CD4-positive, CD25-positive, alpha-beta regulatory T cell (primary cell): ENCODE data around the gene ZFP3. TPM values are rescaled to one million over a fixed set of nuclear protein-coding genes. Genes with fewer than 3 reads are reported as not detected.
A peak's percentile ranks its signal among the peaks of the same experiment; 100 is the strongest.
"Not testable (repeated sequence)": the region's sequence is repeated elsewhere in the genome, so short reads cannot be mapped to it uniquely, and the experiment has no call there.

ENCODE experiments used
- ATAC-seq, 2 donors: fragments of 150-1000 bp; cut with Tn5 transposase; one replicate each; pipeline ENCODE4 v1.10.0; 2021; ENCODE audit warnings: low read depth in 2 of 2, moderate number of reproducible peaks in 2 of 2, moderate library complexity in 1 of 2
- DNase-seq, 3 donors: peaks; one replicate each; pipeline versions ENCODE4 v3.0.0 to v3.0.0-alpha.2; 2012 to 2022; ENCODE audit warnings: mixed read lengths in 1 of 3
- H3K27ac ChIP-seq: one replicate; pipeline ENCODE4 v1.7.0; 2013; ENCODE audit warnings: mild to moderate bottlenecking, low read length; ENCODE audit not compliant: insufficient read depth, poor library complexity, severe bottlenecking
- H3K27me3 ChIP-seq: one replicate; pipeline ENCODE4 v1.7.0; 2013; ENCODE audit warnings: low read length; ENCODE audit not compliant: control insufficient read depth, insufficient read depth
- H3K36me3 ChIP-seq: one replicate; pipeline ENCODE4 v1.7.0; 2013; ENCODE audit warnings: mild to moderate bottlenecking, low read length, moderate library complexity; ENCODE audit not compliant: control insufficient read depth, insufficient read depth
- H3K4me1 ChIP-seq: 2 replicates; pipeline ENCODE4 v1.7.0; 2013; ENCODE audit warnings: mild to moderate bottlenecking, low read length; ENCODE audit not compliant: insufficient read depth, control insufficient read depth, poor library complexity, severe bottlenecking
- H3K4me3 ChIP-seq: one replicate; pipeline ENCODE4 v1.7.0; 2013; ENCODE audit warnings: low read depth, mild to moderate bottlenecking, low read length, moderate library complexity
- H3K9me3 ChIP-seq, 2 experiments: 1 replicate in 1 of 2; 2 replicates in 1 of 2; pipeline ENCODE4 v1.7.0; 2013; ENCODE audit warnings: low read length in 2 of 2, mild to moderate bottlenecking in 1 of 2, moderate library complexity in 1 of 2; ENCODE audit not compliant: control insufficient read depth in 2 of 2
- H3K27ac Mint-ChIP-seq, 3 donors: one replicate each; pipeline ENCODE4 v1.8.0; 2020 to 2022; ENCODE audit warnings: mild to moderate bottlenecking in 3 of 3, mixed read lengths in 3 of 3, moderate library complexity in 2 of 3
- H3K27me3 Mint-ChIP-seq: one replicate; pipeline ENCODE4 v1.8.0; 2022; ENCODE audit warnings: mild to moderate bottlenecking, mixed read lengths
- H3K36me3 Mint-ChIP-seq: one replicate; pipeline ENCODE4 v1.8.0; 2020; ENCODE audit warnings: mixed read lengths
- H3K4me1 Mint-ChIP-seq, 4 donors: one replicate each; pipeline ENCODE4 v1.8.0; 2020 to 2022; ENCODE audit warnings: mixed read lengths in 4 of 4, mild to moderate bottlenecking in 1 of 4
- H3K4me3 Mint-ChIP-seq, 4 donors: one replicate each; pipeline ENCODE4 v1.8.0; 2020 to 2022; ENCODE audit warnings: mild to moderate bottlenecking in 4 of 4, mixed read lengths in 4 of 4, moderate library complexity in 3 of 4
- H3K9me3 Mint-ChIP-seq, 7 donors: one replicate each; pipeline ENCODE4 v1.8.0; 2020 to 2022; ENCODE audit warnings: mixed read lengths in 7 of 7, mild to moderate bottlenecking in 3 of 7, moderate library complexity in 2 of 7
- polyA plus RNA-seq, 4 donors: library from polyadenylated mRNA; unstranded; fragments of 300-500 nt; fragmentation: Illumina TruSeq; gene quantifications; one replicate each; pipeline ENCODE4 v1.2.3, GENCODE V29; 2021
- total RNA-seq: library from RNA; stranded (reverse); gene quantifications from one replicate; pipeline ENCODE4 v1.2.3, GENCODE V29; 2022

ZFP3 gene
- total and polyA plus RNA-seq, 5 donors from 2014 or later, result 0.32 to 2.5 (median 1.8) TPM

DNA sequence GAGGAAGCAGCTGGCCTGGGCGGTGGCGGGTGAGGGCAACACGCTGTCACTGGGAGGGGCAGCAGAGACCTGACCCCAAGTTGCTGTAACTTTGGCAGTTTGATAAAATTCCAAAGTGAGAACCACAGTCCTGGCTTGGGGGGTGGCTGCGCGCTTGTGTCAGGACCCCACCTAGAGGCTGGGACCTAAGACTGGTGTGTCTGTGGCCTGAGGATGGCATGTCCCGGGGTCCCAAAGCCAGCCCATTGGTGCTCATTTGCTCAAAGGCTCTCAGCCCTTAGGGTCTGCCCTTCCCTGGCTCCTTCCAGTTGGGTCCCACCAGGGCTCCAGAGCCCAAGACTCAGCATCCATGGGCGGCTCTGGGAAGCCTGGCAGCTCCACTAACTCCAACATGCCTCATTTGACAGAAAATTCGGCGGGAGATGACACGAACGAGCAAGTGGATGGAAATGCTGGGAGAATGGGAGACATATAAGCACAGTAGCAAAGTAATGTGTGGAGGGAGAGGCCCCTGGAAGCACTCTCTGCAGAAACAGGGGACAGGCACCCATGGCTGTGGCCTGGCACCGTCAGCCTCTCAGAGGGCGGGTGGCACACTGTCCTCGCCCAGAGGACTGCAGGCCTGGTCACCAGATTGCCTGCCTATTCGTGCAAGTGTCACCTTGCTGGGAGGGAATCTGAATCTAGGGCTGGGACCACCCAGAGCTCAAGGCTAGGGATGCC is 54.4 kb downstream of the ZFP3 start:
- not testable (repeated sequence) for H3K4me3 Mint-ChIP-seq, H3K36me3 ChIP-seq, H3K27me3 ChIP-seq, H3K9me3 ChIP-seq, H3K4me3 ChIP-seq, H3K36me3 Mint-ChIP-seq, H3K4me1 ChIP-seq, H3K27me3 Mint-ChIP-seq, H3K9me3 Mint-ChIP-seq, H3K27ac ChIP-seq, ATAC-seq, DNase-seq, H3K4me1 Mint-ChIP-seq
- H3K27ac Mint-ChIP-seq, result peak overlapping the region in 1 of 3 donors; percentile 63

DNA sequence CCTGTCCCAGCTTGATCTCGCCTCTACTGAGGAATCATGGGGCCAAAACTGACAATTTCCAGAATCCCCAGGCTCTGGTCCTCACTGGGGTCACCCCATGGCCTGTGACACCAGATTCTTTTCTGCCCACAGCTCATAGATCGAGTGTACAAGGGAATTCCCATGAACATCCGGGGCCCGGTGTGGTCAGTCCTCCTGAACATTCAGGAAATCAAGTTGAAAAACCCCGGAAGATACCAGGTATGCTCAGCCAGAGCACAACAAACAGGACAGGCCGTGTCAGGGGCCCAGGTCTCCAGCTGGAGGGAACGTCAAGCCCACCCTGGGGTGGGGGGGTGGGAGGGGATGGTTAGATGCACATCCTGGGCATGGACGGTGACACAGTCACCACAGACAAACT is 55.0 kb downstream of the ZFP3 start:
- DNase-seq, result no peak
- H3K9me3 ChIP-seq, result no peaks in the 10 kb centered on the region
- no peaks in the 10 kb centered on the region for H3K27me3 ChIP-seq
- peaks cover 4% of the 10 kb centered on the region for H3K27me3 Mint-ChIP-seq
- no peaks in the 10 kb centered on the region for H3K9me3 Mint-ChIP-seq
- H3K4me3 ChIP-seq, result no peak overlapping the region
- no peaks in the 10 kb centered on the region for H3K36me3 ChIP-seq
- no peaks in the 10 kb centered on the region for H3K4me1 Mint-ChIP-seq
- no peak for ATAC-seq
- H3K27ac Mint-ChIP-seq, result no peak overlapping the region
- H3K4me3 Mint-ChIP-seq, result no peak overlapping the region
- no peak overlapping the region for H3K27ac ChIP-seq
- H3K4me1 ChIP-seq, result no peaks in the 10 kb centered on the region
- H3K36me3 Mint-ChIP-seq, result no peaks in the 10 kb centered on the region

DNA sequence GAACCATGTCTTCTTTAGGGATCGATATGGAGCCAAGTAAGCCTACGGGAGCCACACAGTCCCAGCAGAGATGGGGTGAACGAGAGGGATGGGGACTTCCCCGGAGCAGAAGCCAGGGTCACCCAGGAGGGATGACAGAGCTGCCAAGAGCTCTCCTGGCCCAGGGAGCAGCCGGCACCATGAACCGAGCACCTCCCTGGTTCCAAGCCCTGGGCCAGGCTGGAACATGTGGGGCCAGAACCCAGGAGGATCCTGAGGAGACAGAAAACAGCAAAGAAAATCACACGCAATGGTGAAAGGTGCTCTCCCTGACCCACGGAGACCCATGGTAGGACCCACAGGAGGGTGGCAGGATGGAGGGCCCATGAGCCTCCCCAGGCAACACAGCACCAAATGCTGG is 55.7 kb downstream of the ZFP3 start:
- not testable (repeated sequence) for DNase-seq, ATAC-seq, H3K27me3 Mint-ChIP-seq, H3K4me3 ChIP-seq, H3K27ac ChIP-seq, H3K27ac Mint-ChIP-seq, H3K4me3 Mint-ChIP-seq, H3K36me3 ChIP-seq, H3K9me3 ChIP-seq, H3K27me3 ChIP-seq, H3K9me3 Mint-ChIP-seq, H3K4me1 ChIP-seq, H3K36me3 Mint-ChIP-seq, H3K4me1 Mint-ChIP-seq

DNA sequence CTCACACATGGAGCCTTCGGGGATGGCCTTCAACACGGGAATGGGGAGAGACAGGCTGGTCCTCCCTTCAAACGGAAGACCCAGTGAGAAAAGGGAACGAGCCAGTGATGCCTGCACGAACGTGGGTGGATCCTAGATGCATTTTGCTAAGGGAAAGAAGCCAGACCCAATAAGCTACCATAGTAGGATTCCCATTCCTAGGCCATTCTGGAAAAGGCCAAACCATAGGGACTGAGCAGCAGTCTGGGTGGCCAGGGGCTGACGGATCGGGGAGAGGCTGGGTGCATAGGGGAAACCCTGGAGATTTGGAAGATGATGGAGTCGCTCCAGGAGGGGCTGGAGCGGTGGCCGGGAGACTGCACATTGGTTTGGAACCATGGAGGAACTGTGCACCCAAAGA is 56.3 kb downstream of the ZFP3 start:
- DNase-seq, H3K4me1 Mint-ChIP-seq, H3K4me3 Mint-ChIP-seq, H3K36me3 Mint-ChIP-seq, H3K27ac ChIP-seq, H3K27me3 Mint-ChIP-seq, H3K27ac Mint-ChIP-seq, ATAC-seq, H3K36me3 ChIP-seq, H3K4me3 ChIP-seq, H3K9me3 Mint-ChIP-seq, H3K4me1 ChIP-seq, H3K27me3 ChIP-seq, H3K9me3 ChIP-seq: not testable (repeated sequence)

DNA sequence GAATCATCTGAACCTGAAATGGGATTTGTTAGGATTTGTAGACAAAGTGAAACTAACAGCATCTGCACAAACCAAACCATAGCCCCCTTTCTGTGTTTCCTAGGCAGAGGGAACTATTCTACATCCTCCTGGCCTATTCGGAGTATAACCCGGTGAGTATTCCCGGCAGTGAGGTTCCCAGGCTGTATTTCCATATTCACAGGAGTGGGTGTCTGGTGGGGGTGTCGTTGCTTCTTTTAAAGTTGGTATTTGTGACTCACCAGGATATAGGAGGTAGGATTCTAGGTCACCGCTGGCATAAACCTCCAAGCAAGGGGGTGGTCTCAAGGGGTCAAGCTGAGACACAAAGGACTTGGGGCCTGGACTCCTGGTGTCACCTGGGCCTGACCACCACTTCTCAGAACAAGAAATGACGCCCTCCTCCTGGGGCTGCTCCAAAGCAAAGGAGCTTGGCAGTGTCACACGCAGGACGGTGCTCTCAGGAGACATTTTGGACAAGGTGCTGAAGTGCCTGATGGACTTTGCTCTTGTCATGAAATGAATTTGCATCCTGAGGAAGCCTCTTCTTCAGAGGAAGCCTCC is 57.0 kb downstream of the ZFP3 start:
- not testable (repeated sequence) for H3K27ac Mint-ChIP-seq, H3K27ac ChIP-seq, H3K4me1 Mint-ChIP-seq, H3K4me1 ChIP-seq, DNase-seq, H3K36me3 Mint-ChIP-seq, ATAC-seq, H3K9me3 ChIP-seq, H3K27me3 Mint-ChIP-seq, H3K27me3 ChIP-seq, H3K9me3 Mint-ChIP-seq, H3K36me3 ChIP-seq, H3K4me3 ChIP-seq, H3K4me3 Mint-ChIP-seq

DNA sequence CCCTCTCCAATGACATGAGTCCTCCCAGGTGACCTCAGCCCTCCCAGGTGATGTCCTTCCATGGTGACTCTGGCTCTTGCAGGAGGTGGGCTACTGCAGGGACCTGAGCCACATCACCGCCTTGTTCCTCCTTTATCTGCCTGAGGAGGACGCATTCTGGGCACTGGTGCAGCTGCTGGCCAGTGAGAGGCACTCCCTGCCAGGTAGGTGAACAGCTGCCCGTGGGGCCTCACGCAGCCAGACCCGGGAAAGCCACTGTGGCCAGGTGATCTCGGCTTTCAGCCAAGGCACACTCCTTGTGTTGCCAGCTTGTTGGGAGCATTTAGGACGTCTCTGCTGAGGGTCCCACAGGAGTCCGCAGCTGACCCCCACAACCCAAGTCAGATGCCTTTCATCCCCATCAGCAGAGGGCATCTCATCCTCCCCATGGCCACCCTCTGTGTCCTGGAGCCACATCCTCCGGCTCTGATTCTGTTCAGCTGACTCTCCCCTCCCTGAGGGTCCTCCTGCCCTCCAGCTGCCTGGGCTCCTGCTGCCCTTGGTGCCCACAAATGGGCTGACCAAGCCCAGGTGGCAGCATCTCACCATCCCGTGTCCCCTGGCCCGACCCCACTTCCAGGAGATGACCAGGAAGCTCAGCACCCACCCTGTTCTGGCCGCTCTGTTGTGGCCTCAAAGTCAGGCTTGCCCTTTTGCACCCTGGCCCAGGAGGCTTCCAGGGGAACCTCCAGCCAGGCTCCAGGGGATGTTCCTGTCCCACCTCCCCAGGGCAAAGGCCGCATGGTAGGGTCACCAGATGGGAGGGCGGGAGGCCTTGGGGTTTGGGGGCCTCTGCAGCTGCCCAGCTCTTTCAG is 57.7 kb downstream of the ZFP3 start:
- no peaks in the 10 kb centered on the region for H3K36me3 Mint-ChIP-seq
- ATAC-seq (no peak), DNase-seq (no peak)
- H3K4me1 ChIP-seq, result no peaks in the 10 kb centered on the region
- H3K4me1 Mint-ChIP-seq, result no peaks in the 10 kb centered on the region
- no peaks in the 10 kb centered on the region for H3K36me3 ChIP-seq
- no peak overlapping the region for H3K27ac ChIP-seq
- peaks cover 4% of the 10 kb centered on the region for H3K27me3 Mint-ChIP-seq
- no peak overlapping the region for H3K4me3 Mint-ChIP-seq
- no peak overlapping the region for H3K27ac Mint-ChIP-seq
- no peaks in the 10 kb centered on the region for H3K9me3 ChIP-seq
- no peaks in the 10 kb centered on the region for H3K9me3 Mint-ChIP-seq
- no peak overlapping the region for H3K4me3 ChIP-seq
- no peaks in the 10 kb centered on the region for H3K27me3 ChIP-seq

DNA sequence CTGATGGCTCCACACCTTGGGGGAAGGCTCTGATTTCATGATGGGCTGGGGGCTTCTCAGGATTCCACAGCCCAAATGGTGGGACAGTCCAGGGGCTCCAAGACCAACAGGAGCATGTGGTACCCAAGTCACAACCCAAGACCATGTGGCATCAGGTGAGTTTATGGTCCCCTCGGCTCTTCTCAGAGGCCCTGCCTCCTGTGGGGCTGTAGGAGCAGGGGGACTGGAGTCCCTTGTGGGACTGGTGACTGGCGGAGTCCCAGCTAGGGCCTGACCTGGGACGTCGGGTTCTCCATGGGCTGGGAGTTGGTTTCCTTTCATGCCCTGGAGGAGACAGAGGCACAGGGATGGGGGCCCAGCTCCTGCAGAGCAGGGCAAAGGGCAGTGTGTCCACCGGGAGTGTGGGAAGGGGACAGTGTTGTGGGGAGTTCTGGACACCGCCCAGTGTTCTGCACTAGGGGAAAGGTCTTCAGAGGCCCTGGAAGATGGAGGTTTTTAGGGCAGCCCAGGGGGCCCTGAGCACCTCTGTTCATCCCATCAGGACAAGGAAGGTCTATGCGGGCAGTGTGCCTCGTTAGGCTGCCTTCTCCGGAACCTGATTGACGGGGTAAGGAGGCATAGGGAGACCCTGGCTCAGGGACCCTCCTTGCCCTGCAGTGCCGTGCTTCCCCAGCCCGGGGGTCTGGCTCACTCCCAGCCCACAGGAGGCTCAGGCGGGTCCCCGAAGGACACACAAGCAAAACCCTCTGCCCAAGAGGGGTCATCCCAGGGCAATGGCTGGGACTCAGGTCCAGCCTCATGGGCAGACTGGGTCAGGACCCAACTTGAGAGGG is 58.5 kb downstream of the ZFP3 start:
- not testable (repeated sequence) for H3K9me3 ChIP-seq, H3K4me3 ChIP-seq, DNase-seq, H3K4me1 Mint-ChIP-seq, H3K4me1 ChIP-seq, H3K27me3 Mint-ChIP-seq, H3K4me3 Mint-ChIP-seq, H3K9me3 Mint-ChIP-seq, H3K36me3 Mint-ChIP-seq, H3K27ac ChIP-seq, H3K27ac Mint-ChIP-seq, H3K36me3 ChIP-seq, ATAC-seq, H3K27me3 ChIP-seq
